Measurements from ENCODE around the gene LMNTD2.

The LMNTD2 gene

GRCh38 chr11:590997-591396 lies 30.5 kb upstream of the LMNTD2 start:
- TF ChIP-seq CTCF (IDR thresholded peaks at IDR 0.05; ENCODE audit: unreplicated experiment in 3 of 3): no peak
- H3K36me3 Mint-ChIP-seq (ENCODE audit: low read depth): peaks cover 66% of the 10 kb centered on the region
- no peaks in the 10 kb centered on the region for H3K9me3 Mint-ChIP-seq
- no peaks in the 10 kb centered on the region for H3K4me1 Mint-ChIP-seq
- H3K27ac Mint-ChIP-seq: no peak overlapping the region
- no peak overlapping the region for H3K4me3 Mint-ChIP-seq
- no peaks in the 10 kb centered on the region for H3K27me3 Mint-ChIP-seq (ENCODE audit: low read depth)

DNA sequence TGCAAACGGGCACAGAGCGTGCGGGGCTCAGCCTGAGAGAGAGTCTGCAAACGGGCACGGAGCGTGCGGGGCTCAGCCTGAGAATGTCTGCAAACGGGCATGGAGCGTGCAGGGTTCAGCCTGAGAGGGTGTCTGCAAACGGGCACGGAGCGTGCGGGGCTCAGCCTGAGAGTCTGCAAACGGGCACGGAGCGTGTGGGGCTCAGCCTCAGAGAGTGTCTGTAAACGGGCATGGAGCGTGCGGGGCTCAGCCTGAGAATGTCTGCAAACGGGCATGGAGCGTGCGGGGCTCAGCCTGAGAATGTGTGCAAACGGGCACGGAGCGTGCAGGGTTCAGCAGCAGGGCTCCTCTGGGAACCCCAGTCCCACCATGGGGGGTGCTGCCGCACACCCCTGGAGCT lies 29.3 kb upstream of the LMNTD2 start:
- H3K36me3 Mint-ChIP-seq (ENCODE audit: low read depth): peaks cover 61% of the 10 kb centered on the region
- no peaks in the 10 kb centered on the region for H3K27me3 Mint-ChIP-seq (ENCODE audit: low read depth)
- H3K9me3 Mint-ChIP-seq: no peaks in the 10 kb centered on the region
- TF ChIP-seq CTCF (IDR thresholded peaks at IDR 0.05; ENCODE audit: unreplicated experiment in 3 of 3): no peak
- H3K27ac Mint-ChIP-seq: no peak overlapping the region
- no peaks in the 10 kb centered on the region for H3K4me1 Mint-ChIP-seq
- no peak overlapping the region for H3K4me3 Mint-ChIP-seq

DNA sequence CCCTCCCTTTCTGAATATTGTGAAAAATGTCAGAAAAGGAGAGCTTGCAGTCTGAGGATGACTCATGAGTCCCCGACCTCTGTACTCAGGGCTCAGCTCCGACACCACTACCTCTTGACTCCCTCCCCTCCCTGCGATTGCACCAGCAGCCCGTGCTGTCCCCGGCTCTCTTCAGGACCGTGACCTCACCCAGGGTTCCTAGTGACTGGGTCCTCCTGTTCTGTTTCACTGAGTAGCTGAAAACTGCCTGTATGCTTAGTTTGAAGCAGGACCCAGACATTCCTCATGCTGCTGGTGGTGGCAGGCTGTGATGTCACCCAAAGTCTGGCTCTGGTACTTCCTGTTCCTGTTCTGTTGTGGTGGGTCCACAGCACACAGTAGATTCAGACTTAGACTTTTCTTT lies 27.4 kb upstream of the LMNTD2 start:
- no peaks in the 10 kb centered on the region for H3K27me3 Mint-ChIP-seq (ENCODE audit: low read depth)
- H3K4me3 Mint-ChIP-seq: no peak overlapping the region
- peak overlapping the region in 1 of 3 experiments; percentile 68 for H3K27ac Mint-ChIP-seq
- no peaks in the 10 kb centered on the region for H3K9me3 Mint-ChIP-seq
- no peaks in the 10 kb centered on the region for H3K4me1 Mint-ChIP-seq
- no peak for TF ChIP-seq CTCF (IDR thresholded peaks at IDR 0.05; ENCODE audit: unreplicated experiment in 3 of 3)
- peaks cover 58% of the 10 kb centered on the region for H3K36me3 Mint-ChIP-seq (ENCODE audit: low read depth)

GRCh38 chr11:587546-587945 lies 27.0 kb upstream of the LMNTD2 start:
- TF ChIP-seq CTCF (IDR thresholded peaks at IDR 0.05; ENCODE audit: unreplicated experiment in 3 of 3): no peak

DNA sequence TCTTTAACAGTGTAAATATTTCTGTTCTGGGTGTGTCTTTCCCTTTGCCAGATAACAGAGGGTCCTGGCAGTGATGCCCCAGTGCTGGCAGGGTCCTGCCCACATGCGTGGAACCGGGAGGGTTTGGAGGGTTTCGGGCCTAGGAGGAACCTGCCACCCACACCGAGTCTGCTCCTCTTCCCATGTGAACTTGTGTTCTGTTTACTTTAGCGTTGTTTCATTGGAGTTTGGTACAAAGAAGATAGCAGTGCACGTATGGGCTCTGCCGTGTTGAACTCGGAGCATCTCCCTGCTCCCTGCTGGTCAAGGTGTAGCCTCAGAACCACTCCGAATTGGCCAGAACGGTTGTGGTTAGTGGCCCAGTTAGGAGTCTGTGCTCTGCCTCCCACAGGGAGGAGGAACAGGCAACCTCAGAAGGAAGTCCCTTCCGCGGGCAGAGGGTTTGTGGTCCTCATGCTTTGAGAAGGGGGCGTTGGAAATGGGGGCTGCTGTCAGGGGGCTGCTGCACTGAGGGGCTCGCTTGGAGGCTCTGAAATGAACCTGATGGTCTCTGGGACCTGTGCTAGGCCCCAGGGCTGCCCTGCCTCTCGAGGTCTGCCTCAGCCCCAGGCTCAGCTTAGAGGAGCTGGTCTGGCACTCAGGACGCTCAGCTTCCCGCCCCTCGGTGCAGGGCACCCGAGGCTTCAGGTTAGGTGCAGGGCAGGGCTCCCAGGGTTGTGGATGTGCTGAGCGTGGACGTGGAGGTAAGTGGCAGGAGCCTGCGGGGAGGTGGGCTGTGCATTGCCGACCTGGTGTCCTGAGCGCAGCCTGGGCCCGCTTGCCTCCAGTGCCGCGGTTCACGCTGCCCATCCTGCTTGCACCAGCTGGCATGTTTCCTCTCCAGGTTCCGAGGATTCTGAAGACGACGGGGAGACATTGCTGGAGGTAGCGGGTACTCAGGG lies 26.1 kb upstream of the LMNTD2 start:
- no peaks in the 10 kb centered on the region for H3K27me3 Mint-ChIP-seq (ENCODE audit: low read depth)
- H3K36me3 Mint-ChIP-seq (ENCODE audit: low read depth): peaks cover 53% of the 10 kb centered on the region
- no peaks in the 10 kb centered on the region for H3K9me3 Mint-ChIP-seq
- H3K27ac Mint-ChIP-seq: no peak overlapping the region
- no peak overlapping the region for H3K4me3 Mint-ChIP-seq
- no peak for TF ChIP-seq CTCF (IDR thresholded peaks at IDR 0.05; ENCODE audit: unreplicated experiment in 3 of 3)
- H3K4me1 Mint-ChIP-seq: peaks cover 3% of the 10 kb centered on the region

More at GRCh38 chr11:587546-587945, 27.0 kb upstream of the LMNTD2 start:
- Mint-ChIP-seq H3K4me3 (no peak overlapping the region), H3K27me3 (ENCODE audit: low read depth) (no peaks in the 10 kb centered on the region), H3K36me3 (ENCODE audit: low read depth) (peaks cover 54% of the 10 kb centered on the region), H3K4me1 (no peaks in the 10 kb centered on the region), H3K27ac (no peak overlapping the region), H3K9me3 (no peaks in the 10 kb centered on the region)

DNA sequence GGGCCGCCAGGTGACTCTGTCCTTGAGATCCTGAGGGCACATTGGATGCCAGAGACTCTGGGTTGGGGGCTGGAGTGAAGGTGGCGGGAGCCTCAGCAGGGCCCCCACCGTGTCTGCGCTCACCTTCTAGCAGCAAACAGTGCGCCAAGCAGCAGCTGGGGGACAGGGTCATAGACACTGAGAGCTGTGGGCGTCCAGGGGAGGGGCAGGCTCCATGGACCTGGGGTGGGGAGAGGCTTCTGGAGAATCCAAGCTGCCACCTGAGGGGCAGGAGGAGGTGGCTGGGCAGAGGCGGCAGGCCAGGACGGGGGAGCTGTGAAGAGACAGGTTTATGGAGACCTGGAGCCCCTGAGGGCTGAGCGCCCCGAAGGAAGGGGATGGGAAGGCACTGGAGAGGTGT lies 23.7 kb upstream of the LMNTD2 start:
- Mint-ChIP-seq H3K27ac (no peak overlapping the region), H3K9me3 (no peaks in the 10 kb centered on the region), H3K27me3 (ENCODE audit: low read depth) (no peaks in the 10 kb centered on the region), H3K4me3 (no peak overlapping the region), H3K36me3 (ENCODE audit: low read depth) (peaks cover 39% of the 10 kb centered on the region), H3K4me1 (peaks cover 11% of the 10 kb centered on the region)
- TF ChIP-seq CTCF (IDR thresholded peaks at IDR 0.05; ENCODE audit: unreplicated experiment in 3 of 3): no peak

All from nephron (organoid).